NOMO-1 (cell line): Measurements from ENCODE around the gene SORCS2.

Experiments used
- DNase-seq, 2 experiments: peaks; one replicate each; lab custom pipeline; 2025; ENCODE audit not compliant: unreplicated experiment in 2 of 2; lab: John Stamatoyannopoulos, UW

SORCS2 gene

DNA sequence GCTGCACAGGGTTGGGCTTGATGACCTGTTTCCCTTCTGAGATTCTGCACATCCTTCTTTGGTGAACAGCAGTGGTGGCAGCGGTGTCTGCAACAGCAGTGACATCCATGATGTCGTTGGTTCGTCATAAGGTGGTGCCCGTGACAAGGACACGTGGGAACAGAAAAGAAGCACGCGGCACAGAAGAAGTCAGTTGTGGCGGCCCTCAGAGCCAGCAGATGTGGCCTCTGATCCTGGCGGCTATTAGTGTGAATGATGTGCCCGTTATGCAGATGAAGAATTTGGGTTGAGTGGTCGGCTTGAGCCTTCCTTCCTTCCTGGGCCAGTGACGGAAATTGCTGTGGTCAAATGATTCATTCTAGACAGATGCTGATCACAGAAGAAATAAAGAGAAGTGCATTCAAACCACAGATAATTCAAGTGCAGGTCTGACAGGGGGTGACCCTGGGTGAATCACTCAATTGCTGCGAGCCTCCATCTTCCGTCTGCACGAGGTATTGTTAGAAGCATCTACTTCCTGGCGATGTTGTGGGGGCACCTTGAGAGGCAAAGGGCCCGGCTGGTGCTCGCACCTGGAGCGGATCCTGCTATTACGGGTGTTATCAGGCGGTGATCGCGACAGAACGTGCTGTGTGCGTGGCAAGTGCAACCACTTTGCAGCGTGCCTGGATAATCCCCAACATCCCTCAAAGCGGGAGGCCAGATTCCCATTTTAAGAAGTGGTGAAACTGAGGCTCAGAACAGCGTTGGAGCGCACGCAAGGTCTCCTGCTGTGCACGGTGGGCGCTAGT lies 457.6 kb downstream of the SORCS2 start:
- DNase-seq: peak; percentile 98 to 99

DNA sequence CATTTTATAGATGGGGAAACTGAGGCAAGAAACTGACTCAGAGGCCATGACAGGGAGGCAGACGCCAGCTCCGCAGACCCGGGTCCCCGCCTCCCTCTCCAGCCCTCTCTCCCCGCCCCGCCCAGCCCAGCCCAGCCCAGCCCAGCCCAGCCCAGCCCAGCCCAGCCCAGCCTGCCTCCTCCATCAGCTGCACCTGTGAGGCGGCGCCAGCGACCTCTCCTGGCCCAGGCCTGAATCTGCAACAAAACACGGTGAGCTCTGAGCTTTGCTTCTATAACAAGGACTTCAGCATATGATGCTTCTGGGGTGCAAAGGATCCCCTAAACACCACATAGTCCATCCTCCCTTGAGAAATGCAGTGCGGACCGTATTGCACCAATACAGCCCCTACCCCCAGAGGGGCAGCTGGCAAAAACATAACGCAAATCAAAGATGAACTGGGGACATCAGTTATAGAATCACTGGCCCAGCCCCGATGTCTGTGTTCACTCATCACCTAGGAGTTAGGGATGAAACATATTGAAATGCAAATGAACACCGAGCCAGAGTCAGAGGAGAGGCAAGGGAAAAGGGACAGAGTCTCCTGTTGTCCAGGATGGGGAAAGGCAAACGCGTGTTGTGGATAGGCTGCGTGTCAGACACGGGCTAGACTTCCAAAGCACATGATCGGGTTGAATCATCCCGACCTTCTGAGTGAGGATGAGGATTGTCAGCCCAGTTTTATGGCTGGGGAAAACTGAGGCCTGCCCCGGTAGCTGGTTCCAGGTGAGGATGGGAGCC lies 458.5 kb downstream of the SORCS2 start:
- peak; percentile 71 to 77 for DNase-seq

DNA sequence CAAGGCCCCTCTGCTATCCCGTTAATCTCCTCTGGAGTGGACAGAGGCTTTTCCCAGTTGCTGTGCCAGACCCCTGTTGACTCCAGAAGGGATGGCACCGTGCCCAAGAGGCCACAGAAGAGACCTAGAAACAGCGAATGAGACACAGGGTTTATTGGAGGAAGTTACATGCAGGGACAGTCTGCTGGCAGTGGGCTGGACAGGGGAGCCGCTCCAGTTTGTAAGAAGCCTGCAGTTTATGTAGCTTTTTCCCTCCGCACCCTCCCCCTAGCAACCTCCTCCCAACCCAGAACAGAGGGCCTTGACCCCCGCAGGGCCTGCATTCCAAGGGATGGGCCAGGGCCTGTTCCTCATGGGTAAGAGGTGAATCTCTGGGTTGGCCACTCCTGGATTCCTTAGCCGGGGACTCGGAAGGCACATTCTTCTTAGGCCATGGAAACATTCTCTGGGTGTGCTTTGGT lies 459.2 kb downstream of the SORCS2 start:
- DNase-seq: peak in 1 of 2 experiments; percentile 34

DNA sequence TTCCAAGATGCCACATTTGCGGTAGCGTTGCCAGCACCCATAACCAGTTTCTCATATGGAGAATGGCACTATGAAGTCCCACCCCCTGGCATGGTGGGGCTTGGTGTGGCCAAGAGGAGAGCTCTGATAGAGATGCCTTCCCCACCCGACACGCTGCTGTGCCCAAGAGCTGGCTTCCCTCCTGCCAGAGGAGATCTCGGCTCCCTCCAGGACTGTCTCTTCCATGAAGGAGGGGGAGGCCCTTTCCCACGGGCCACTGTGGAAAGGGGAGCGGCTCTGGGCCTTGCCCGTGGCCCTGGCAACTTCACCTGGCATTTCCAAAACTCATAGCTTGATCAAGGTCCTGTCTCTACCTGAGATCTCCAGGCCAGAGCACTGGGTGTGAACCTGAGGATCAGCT lies 459.7 kb downstream of the SORCS2 start:
- DNase-seq: no peak

DNA sequence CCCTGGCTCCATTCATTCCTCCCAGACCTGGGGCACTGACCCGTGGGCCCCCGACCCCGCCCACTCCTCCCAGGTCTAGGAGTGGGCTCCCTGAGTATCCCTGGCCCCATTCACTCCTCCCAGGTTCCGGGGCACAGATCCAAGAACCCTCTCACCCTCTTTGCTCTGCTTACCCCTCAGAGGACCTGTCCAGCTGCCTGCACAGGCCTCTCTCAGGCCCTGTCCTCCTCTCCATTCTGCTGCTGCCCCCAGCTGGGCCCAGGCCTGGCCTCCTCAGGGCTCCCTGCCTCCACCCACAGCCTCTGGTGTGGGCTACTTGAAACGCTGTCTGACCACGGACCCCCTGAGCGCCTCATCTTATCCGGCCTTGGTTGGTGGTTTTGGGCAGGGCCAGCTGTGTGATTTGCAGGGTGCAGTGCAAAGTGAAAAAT lies 460.1 kb downstream of the SORCS2 start:
- no peak for DNase-seq

DNA sequence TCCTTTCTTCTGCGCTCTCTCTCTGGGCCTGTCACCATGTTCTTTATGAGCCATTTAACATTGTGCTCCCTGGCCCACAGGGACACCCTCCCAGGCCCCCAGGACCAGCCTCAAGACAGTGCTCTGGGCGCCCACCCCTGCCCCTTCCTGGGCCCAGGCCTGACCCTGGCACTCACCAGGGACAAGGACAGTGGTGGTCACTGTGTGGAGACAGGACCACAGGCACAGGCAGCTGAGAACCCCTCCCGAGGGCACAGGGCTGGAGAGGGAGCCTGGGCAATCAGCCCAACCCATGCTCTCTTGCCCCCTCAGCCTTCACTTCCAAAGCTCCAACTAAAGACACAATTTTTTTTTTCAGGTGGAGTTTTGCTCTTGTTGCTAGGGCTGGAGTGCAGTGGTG lies 460.6 kb downstream of the SORCS2 start:
- no peak for DNase-seq

DNA sequence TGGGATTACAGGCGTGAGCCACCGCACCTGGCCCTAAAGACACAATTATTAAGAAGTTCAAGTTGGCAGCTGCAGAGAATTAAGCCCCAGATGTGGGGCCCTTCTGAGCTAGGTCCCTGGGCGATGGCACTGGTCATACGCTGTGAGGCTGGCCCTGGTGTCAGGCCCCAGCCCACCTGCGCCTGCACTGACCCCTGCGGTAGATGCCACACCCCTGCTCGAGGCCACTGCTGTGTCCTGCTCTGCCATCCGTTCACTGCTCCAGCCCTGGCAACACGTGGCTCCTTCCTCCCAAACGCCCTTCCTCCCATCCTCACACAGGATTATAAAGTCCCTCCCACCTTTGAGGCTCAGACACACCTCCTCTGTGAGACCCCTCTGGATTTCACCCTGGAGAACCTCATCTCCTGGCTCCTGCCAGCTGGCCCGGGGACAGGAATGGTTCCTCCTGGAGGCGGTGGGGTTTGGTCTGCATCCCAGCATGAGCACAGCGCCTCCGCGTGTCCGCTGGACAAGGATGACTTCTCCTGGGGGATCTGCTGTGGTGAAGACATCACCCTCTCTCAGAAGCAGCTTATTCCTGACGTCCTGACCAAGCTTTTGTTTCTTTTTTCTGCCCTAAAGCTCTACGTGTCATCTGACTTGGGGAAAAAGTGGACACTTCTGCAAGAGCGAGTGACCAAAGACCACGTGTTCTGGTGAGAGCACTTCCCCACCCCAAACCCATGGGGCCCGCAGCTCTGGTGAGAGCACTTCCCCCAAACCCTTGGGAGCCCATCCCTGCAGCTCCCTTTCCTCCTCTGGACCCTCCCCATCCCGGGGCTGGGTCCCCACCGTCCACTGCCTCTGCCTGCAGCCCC lies 461.4 kb downstream of the SORCS2 start:
- DNase-seq: peak in 1 of 2 experiments; percentile 18

DNA sequence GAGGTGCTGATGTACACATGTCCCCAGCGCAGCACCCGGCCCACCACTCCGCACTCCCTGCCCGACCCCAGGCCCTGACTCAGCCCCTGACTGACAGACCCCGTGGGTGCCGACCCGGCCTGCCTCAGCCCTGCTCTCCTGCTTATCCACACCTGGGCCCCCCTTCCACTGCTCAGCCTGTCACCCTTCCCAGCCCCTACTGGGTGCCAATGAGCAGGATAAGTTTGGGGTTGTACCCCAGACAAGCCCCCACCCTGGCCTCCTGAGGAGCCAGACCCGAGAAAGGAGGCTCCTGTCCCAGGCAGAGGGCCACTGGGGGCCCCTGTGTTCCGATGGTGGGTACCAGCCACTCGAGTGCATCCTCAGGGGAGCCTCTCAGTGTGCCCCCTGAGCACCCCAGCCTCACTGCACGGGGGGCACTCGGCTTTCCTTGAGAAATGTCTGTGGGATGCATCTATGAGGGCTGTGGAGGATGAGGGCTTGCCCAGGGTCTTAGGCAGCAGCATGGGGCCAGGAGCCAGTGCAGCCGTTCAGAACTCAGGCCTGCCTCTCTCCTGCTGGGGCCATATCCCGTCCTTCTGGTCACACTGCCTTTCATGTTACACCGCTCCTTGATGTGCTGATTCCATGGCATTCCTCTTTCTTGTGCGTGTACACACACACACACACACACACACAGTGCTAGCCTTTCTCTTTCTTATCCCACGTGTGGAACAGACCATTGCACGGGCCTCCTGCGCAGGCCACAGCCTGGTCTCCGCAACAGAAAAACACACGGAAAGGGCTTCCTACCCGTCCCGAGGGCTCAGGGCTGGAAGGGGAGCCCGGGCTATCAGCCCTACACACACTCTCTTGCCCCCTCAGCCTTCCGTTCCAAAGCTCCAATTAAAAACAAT lies 462.5 kb downstream of the SORCS2 start:
- no peak for DNase-seq

DNA sequence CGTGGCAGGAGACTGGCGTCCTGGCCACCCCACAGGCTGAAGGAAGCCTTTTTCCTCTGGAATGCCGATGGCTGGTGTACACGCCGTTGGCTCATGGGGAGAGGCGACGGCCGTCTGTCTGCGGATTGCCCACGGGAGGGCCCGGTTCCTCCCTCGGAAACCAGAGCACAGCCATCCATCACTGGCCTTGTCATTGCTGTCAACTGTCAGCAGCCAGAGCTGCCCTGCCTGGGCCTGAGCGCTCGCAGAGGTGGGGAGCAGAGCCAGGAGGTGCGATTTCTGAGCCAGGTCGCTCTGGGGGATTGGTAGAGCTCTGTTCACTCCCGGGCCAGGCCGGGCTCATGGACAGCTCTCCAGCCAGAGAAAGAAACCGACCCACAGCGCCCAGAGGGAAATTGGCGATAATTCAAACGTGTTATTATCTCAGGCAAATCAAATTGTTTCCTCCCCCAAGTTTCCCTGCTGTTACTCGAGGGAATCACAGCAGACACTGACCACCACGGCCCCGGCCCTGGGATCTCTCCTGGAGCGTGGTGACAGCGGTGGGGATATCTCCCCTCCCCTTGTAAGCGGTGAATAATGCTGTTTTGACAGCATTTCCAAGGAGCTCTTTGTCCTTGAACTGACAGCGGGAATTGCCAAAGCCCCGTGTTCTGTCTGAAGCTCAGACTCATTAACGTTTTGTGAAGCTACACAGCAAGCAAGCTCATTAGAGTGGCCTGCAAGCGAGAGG lies 463.3 kb downstream of the SORCS2 start:
- peak; percentile 73 to 74 for DNase-seq

DNA sequence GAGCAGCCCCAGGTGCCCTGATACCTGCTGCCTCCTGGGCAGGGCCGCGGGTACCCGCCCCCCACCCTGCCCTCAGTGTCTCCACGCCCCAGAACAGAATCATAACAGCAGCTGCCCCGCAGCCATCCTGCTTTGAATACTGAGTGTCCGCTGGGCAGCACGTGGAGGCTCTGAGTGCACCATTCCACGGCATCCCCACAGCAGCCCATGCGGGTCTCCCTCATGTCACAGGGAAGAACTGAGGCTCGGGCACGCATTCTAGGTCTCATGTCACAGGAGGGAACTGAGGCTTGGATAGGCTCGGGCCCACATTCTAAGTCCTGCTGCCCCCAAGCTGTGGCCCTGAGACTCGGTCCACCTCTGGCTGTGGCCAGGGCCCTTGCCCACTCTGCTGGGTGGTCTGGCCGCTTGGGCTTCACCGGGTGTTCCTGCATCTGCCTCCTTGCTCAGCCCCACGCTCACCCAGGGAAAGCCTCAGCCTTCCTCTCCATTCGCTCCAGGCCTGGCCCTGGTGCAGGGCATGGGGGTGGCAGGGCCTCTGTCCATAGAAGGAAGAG lies 464.0 kb downstream of the SORCS2 start:
- DNase-seq: no peak

DNA sequence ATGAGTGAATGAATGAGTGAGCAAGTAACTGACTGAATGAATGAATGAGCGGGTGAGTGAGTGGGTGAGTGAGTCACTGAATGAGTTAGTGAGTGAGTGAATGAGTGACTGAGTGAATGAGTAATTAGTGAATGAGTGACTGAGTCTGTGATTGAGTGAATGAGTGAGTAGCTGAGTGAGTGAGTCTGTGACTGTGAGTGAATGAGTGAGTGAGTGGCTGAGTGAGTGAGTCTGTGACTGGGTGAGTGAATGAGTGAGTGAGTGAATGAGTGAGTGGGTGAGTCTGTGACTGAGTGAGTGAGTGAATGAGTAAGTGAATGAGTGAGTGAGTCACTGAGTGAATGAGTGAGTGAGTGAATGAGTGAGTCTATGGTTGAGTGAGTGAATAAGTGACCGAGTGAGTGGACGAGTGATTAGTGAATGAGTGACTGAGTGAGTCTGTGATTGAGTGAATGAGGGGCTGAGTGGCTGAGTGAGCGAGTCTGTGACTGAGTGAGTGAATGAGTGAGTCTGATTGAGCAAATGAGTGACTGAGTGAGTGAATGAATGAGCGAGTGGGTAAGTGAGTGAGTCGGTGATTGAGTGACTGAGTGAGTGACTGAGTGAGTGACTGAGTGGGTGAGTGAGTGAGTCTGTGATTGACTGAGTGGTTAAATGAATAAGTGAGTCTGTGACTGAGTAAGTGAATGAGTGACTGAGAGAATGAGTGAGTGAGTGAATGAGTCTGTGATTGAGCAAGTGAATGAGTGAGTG lies 465.4 kb downstream of the SORCS2 start:
- DNase-seq: no peak

DNA sequence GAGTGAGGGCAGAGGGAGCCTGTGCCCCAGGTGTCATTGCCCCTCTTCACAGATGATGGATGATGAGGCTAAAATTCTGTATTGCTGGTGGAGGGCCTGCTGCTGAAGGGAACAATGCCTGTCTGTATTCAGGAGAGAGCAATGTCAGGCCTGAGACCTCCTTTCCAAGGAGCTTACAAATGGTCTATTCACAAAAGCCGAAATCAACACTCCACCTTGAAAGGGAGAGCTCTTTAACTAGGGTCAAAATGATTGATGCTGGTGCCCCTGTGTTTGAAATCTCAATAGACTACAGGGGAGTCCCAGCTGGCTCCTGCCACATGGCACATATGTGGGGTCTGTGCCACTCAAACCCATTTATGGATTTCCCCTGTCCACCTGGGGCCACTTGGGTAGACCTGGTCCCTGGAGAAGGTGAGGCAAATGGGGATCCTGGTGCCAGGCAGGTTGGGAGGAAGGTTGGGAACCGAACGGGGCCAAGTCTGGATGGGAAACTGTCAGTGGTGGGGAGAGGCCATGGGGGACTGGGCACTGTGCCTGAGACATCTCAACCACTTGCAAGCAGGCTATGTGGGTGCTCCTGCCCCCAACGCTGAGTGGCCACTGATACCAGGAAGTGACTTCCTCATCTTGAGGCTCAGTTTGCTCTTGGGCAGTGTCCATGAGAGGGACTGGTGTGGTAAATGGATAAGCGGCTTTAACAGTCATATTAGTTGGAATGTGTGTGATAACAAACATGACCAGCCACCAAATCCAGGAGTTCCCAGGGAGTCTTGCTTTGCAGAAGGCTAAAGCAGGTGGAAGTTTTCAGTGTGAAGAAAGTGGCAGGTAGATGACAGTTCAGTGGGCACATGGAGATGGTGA lies 466.2 kb downstream of the SORCS2 start:
- no peak for DNase-seq

DNA sequence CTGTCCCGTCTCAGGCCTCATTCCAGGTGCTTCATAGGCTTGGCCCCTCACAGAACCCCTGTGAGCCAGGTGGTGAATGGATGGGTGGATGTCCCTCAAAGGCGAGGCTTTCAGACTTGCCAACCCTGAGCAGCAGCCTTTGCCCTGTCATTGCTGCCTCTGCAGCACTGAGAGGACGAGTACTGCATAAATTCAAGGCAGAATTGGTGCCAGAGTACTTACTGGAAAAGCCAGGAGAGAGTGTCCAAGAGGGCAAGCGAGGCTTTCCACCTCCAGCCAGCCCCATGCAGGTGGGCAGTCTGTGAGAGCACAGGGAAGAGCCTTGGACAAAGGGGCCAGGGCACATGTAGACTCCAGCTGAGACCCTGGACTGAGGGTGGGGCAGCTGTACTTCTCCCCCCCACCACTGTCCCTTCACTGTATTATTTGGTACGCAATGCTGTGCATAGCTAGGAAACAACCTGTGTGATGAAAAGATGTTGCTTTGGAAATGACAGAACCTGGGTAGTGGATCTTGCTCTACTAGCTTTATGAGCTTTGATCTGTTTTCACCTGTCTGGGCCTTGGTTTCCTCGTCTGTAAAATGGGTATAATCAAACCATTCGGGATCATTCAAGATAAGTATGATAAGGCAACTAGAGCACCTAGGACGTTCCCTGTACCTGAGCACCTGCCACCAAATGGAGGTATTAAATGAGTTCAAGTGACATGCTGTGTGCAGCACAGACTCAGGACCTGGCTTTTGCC lies 467.3 kb downstream of the SORCS2 start:
- DNase-seq: no peak

DNA sequence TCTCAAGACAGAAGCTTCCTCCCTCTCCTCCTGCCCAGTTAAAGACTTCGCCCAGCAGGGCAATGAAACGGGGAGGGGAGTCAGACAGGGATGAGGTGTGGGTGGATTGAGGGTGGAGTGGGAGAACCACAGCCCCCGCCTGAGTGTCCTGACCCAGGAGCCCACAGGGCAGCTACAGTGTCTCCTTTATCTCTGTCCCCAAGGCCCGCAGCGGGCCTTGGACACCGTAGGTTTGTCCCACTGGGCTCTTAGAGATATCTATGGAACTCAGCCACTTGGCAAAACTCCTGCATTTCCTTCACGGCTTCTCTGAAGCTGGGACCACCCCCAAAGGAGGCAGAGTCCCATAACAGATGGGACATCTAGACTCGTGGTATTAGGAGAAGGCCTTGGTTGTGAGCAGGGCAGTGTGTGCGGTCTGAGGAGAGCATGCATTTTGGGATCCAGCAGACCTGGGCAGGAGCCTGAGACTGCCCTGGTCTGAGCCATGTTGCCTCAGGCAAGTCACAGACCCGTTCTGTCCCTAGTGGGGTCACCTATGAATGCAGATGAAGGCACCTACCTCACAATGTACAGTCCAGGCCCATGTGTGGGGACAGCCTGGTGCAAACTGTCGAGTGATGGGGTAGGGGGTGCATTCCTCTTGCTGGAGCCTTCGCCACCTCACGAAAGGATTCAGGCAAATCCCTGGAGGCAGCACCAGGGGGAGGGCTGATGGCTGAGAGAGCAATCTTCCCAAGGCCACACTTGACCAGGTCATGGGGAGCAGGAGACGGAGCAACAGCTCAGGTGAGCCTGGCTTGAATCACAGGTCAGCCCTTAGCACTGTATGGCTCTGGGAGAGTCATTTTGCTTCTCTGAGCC lies 468.1 kb downstream of the SORCS2 start:
- no peak for DNase-seq

DNA sequence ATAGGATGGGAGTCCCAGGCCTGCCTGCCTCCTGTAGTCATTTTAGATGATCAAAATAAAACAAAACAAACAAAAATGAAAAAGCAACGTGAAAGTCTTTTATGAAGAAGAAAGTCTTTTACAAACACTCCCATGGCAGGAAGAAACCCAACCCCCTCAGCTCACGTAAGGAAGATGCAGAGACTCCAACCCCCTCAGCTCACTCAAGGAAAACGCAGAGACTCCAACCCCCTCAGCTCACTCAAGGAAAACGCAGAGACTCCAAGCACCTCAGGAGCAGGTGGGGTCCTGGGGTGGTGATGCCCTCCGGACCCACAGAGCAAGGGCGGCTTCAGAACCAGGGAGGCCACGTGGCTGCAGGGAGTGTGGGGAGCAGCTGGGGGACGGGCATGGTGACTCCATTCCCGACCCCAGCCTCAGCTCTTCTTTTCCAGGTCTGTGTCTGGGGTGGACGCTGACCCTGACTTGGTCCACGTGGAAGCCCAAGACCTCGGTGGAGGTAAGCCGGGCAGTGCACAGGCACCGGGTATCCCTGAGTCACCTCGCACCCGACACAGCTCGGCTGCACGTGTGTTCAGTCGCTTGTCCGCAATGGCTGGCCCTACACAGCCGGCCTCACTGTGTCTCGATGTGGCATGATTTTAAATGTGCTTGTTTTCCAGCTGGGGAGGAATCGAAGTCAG lies 468.9 kb downstream of the SORCS2 start:
- no peak for DNase-seq
